Adrenal gland (tissue), 5 donors: ENCODE data around the gene KCTD21.

ENCODE experiments used
- CTCF ChIP-seq, 6 experiments: fragments of 450-650 bp in 4 of 6; fragments of 200-600 bp in 2 of 6; sonication (generic) in 1 of 6; IDR thresholded peaks; 1 replicate in 5 of 6; 2 replicates in 1 of 6; pipeline versions ENCODE4 v1.5.1 to v1.8.0; 2016 to 2021; ENCODE audit warnings: antibody characterized with exemption in 6 of 6, mild to moderate bottlenecking in 2 of 6, moderate library complexity in 1 of 6
- POLR2A ChIP-seq, 2 donors: fragments of 450-650 bp; IDR thresholded peaks; one replicate each; pipeline ENCODE4 v1.6.1; 2017; ENCODE audit warnings: antibody characterized with exemption in 2 of 2, mild to moderate bottlenecking in 2 of 2, moderate library complexity in 1 of 2
- donor health status: DM: no; HTN: no; CAD: no.

- TF ChIP-seq CTCF (IDR thresholded peaks at IDR 0.05) (no peak), POLR2A (IDR thresholded peaks at IDR 0.05) (no peak)
These were observed 39.5 kb upstream of the KCTD21 start for GRCh38 chr11:78227921-78228320.
